Activated B cell treated with CpG ODN at 0.5 μM for 24 hours (primary cell): ENCODE data around the gene BUB1B. TPM values are rescaled to one million over a fixed set of nuclear protein-coding genes. Genes with fewer than 3 reads are reported as not detected.
A peak's percentile ranks its signal among the peaks of the same experiment; 100 is the strongest.
"Not testable (repeated sequence)": the region's sequence is repeated elsewhere in the genome, so short reads cannot be mapped to it uniquely, and the experiment has no call there.

ENCODE experiments used
- ATAC-seq: fragments of 200-7000 bp; cut with Tn5 transposase; one replicate; pipeline ENCODE4 v1.10.0; 2021; ENCODE audit warnings: low read depth, mild to moderate bottlenecking, moderate library complexity
- CTCF ChIA-PET: fragments of 350-600 bp; sonication (Branson Sonifier 250); formaldehyde crosslinking; loops from one replicate; lab custom pipeline; 2021; ENCODE audit warnings: antibody characterized with exemption; lab: Charles Lee
- POLR2A ChIA-PET: fragments of 350-600 bp; sonication (Branson Sonifier 250); formaldehyde crosslinking; loops from one replicate; lab custom pipeline; 2021; ENCODE audit warnings: antibody characterized with exemption; lab: Charles Lee
- DNase-seq: peaks from one replicate; pipeline ENCODE4 v3.0.0; 2022
- H3K27ac Mint-ChIP-seq: one replicate; pipeline ENCODE4 v1.8.0; 2020; ENCODE audit warnings: mixed read lengths
- H3K27me3 Mint-ChIP-seq: one replicate; pipeline ENCODE4 v1.8.0; 2021; ENCODE audit warnings: mixed read lengths
- H3K36me3 Mint-ChIP-seq: one replicate; pipeline ENCODE4 v1.8.0; 2021; ENCODE audit warnings: low read depth, mixed read lengths
- H3K4me1 Mint-ChIP-seq: one replicate; pipeline ENCODE4 v1.8.0; 2021; ENCODE audit warnings: mixed read lengths
- H3K4me3 Mint-ChIP-seq: one replicate; pipeline ENCODE4 v1.8.0; 2020; ENCODE audit warnings: mild to moderate bottlenecking, mixed read lengths
- H3K9me3 Mint-ChIP-seq: one replicate; pipeline ENCODE4 v1.8.0; 2020; ENCODE audit warnings: mixed read lengths
- CTCF ChIP-seq: fragments of 200-600 bp; IDR thresholded peaks from one replicate; pipeline ENCODE4 v1.8.0; 2022; ENCODE audit warnings: antibody characterized with exemption, mild to moderate bottlenecking
- intact Hi-C: fragments of 100-400 bp; cut with micrococcal nuclease; formaldehyde crosslinking; loops from one replicate; pipeline ENCODE4 v1.15.1; 2024
- total RNA-seq: library from RNA; stranded (reverse); gene quantifications from 2 replicates; pipeline ENCODE4 v1.2.3, GENCODE V29; 2022

The BUB1B gene
- total RNA-seq, 1 donor from 2014 or later, result 3.9 TPM

DNA sequence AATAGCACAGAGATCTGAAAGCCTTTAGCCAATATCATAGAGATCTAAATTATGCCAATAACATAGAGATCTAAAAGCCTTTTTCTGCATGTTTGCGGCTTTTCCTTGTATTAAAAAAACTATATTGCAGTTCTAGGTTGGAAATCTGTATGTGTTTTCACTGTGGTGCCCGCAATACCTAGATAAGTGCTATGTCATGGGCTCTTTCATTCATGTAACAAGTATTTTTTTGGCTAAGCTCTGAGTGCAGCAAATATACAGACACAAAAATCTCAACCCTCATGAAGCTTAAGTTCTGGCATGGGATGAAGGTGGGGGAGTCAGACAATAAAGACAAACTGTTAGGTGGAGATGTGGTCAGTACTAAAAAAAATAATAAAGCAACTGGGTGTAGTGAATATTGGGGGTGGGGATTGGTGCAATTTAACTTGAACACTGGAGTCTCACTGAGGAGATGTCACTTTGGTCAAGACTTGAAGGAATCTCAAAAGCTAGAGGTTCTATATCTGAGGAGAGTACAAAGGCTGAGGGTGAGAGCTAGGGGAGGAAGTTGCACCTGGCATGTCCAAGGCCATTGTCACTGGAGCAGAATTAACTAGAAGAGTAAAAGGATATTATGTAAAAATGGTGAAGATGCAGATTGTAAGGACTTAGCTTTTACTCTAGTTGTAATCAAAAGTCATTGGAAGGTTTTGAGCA is 973 bp downstream of the BUB1B start:
- H3K9me3 Mint-ChIP-seq, result no peaks in the 10 kb centered on the region
- CTCF ChIA-PET, result interaction anchor here (1.0 to 2.0 kb wide), 5 partner anchors 22 to 116 kb away, joined by 3 to 6 read pairs (median 3); no protein-coding TSS in a partner anchor
- H3K4me3 Mint-ChIP-seq, result no peak overlapping the region
- H3K4me1 Mint-ChIP-seq, result peaks cover 14% of the 10 kb centered on the region
- H3K27me3 Mint-ChIP-seq, result no peaks in the 10 kb centered on the region
- no peak for DNase-seq
- no peak for TF ChIP-seq CTCF
- no peaks in the 10 kb centered on the region for H3K36me3 Mint-ChIP-seq
- H3K27ac Mint-ChIP-seq, result no peak overlapping the region
- intact Hi-C loops, result loop anchor here (2.0 kb wide), 4 partner anchors 55 to 645 kb away; partner anchors contain the start of genes DNAJC17, FSIP1, INAFM2 and ZFYVE19
- no peak for ATAC-seq
- POLR2A ChIA-PET, result interaction anchor here (0.8 to 3.0 kb wide), 6 partner anchors 46 to 114 kb away, joined by 3 to 23 read pairs (median 4); partner anchors contain the start of gene BMF

- no peak for DNase-seq
- intact Hi-C loops, result no loop called here
- no peak for TF ChIP-seq CTCF
- peaks cover 20% of the 10 kb centered on the region for H3K4me1 Mint-ChIP-seq
- H3K27ac Mint-ChIP-seq, result no peak overlapping the region
- no peaks in the 10 kb centered on the region for H3K36me3 Mint-ChIP-seq
- H3K27me3 Mint-ChIP-seq, result no peaks in the 10 kb centered on the region
- POLR2A ChIA-PET, result interaction anchor here (0.8 to 3.0 kb wide), 4 partner anchors 47 to 64 kb away, joined by 4 to 23 read pairs (median 4); partner anchors contain the start of gene BMF
- CTCF ChIA-PET, result interaction anchor here (1.0 to 1.4 kb wide), 3 partner anchors 54 to 79 kb away, joined by 3 to 4 read pairs (median 3); no protein-coding TSS in a partner anchor
- no peaks in the 10 kb centered on the region for H3K9me3 Mint-ChIP-seq
- no peak overlapping the region for H3K4me3 Mint-ChIP-seq
- no peak for ATAC-seq
These were observed 1.7 kb downstream of the BUB1B start for GRCh38 chr15:40162552-40162951.

- Mint-ChIP-seq H3K9me3 (no peaks in the 10 kb centered on the region), H3K4me3 (peak overlapping the region; percentile 2), H3K27ac (peak overlapping the region; percentile 2), H3K36me3 (no peaks in the 10 kb centered on the region), H3K27me3 (no peaks in the 10 kb centered on the region), H3K4me1 (peaks cover 30% of the 10 kb centered on the region)
- DNase-seq (no peak), ATAC-seq (no peak)
- intact Hi-C loops, result no loop called here
- ChIA-PET POLR2A (interaction anchor here (0.8 kb wide), 1 partner anchor 56 kb away, joined by 4 read pairs; no protein-coding TSS in a partner anchor), CTCF (no interaction called here)
- TF ChIP-seq CTCF, result no peak
These were observed 3.0 kb downstream of the BUB1B start for GRCh38 chr15:40163657-40164416.

DNA sequence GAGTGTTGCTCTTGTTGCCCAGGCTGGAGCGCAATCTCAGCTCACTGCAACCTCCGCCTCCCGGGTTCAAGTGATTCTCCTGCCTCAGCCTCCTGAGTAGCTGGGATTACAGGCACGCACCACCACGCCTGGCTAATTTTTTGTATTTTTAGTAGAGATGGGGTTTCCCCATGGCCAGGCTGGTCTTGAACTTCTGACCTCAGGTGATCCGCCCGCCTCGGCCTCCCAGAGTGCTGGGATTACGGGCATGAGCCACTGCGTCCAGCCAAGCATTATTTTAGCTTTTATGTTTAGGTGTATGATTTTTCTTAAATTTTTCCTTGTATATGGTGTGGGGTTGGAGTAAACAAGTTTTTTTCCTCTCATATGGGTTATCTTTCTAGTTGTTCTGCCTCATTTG is 6.5 kb downstream of the BUB1B start:
- Mint-ChIP-seq H3K27ac (peak overlapping the region; percentile 50), H3K4me1 (peaks cover 36% of the 10 kb centered on the region)
- intact Hi-C loops, H3K27me3 Mint-ChIP-seq, H3K36me3 Mint-ChIP-seq, DNase-seq, H3K4me3 Mint-ChIP-seq, ATAC-seq, H3K9me3 Mint-ChIP-seq, CTCF ChIA-PET: not testable (repeated sequence)
- POLR2A ChIA-PET, result interaction anchor here (0.6 to 1.2 kb wide), 7 partner anchors 11 to 129 kb away, joined by 3 to 9 read pairs (median 4); no protein-coding TSS in a partner anchor

- no peaks in the 10 kb centered on the region for H3K36me3 Mint-ChIP-seq
- no peak for DNase-seq
- H3K9me3 Mint-ChIP-seq, result no peaks in the 10 kb centered on the region
- no peak overlapping the region for H3K27ac Mint-ChIP-seq
- intact Hi-C loops, result no loop called here
- ATAC-seq, result no peak
- POLR2A ChIA-PET, result no interaction called here
- H3K4me1 Mint-ChIP-seq, result no peaks in the 10 kb centered on the region
- CTCF ChIA-PET, result no interaction called here
- TF ChIP-seq CTCF, result no peak
- no peak overlapping the region for H3K4me3 Mint-ChIP-seq
- H3K27me3 Mint-ChIP-seq, result no peaks in the 10 kb centered on the region
These were observed 14.3 kb downstream of the BUB1B start for GRCh38 chr15:40175160-40175559.
